ENCODE data around the gene PLET1.

The PLET1 gene

DNA sequence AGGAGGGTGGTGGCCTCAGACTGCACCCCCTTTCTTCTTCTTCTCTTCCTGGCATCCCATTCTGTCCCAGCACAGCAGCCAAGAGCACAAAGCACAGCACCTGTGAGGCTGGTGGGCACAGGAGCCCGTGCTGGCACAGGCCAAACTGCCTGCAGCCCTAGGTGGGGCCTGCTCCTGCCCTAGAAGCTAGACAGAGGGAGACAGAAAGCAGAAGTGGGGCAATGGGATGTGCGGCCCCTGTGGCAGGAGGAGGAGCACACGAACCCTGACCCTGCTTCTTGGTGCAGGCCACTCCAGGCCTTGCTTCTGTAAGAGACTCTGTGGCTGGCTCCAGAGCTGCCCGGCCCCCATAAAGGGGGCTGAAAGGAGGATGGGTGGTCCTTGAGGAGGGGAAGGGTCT, 38.4 kb downstream of the PLET1 start:
- TF ChIP-seq, protein P1, sequence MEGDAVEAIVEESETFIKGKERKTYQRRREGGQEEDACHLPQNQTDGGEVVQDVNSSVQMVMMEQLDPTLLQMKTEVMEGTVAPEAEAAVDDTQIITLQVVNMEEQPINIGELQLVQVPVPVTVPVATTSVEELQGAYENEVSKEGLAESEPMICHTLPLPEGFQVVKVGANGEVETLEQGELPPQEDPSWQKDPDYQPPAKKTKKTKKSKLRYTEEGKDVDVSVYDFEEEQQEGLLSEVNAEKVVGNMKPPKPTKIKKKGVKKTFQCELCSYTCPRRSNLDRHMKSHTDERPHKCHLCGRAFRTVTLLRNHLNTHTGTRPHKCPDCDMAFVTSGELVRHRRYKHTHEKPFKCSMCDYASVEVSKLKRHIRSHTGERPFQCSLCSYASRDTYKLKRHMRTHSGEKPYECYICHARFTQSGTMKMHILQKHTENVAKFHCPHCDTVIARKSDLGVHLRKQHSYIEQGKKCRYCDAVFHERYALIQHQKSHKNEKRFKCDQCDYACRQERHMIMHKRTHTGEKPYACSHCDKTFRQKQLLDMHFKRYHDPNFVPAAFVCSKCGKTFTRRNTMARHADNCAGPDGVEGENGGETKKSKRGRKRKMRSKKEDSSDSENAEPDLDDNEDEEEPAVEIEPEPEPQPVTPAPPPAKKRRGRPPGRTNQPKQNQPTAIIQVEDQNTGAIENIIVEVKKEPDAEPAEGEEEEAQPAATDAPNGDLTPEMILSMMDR (IDR thresholded peaks at IDR 0.05; ENCODE audit: borderline replicate concordance, control extremely low read depth, extremely low read depth, insufficient read depth, missing control alignments): no peak
- in situ Hi-C loops (cut with MboI; ENCODE audit: low sequenced_read_pairs, unreplicated experiment): loop anchor here (5.0 kb wide), 1 partner anchor 55 kb away; no protein-coding TSS in a partner anchor
- DNase-seq (ENCODE audit: low spot score): no peak

DNA sequence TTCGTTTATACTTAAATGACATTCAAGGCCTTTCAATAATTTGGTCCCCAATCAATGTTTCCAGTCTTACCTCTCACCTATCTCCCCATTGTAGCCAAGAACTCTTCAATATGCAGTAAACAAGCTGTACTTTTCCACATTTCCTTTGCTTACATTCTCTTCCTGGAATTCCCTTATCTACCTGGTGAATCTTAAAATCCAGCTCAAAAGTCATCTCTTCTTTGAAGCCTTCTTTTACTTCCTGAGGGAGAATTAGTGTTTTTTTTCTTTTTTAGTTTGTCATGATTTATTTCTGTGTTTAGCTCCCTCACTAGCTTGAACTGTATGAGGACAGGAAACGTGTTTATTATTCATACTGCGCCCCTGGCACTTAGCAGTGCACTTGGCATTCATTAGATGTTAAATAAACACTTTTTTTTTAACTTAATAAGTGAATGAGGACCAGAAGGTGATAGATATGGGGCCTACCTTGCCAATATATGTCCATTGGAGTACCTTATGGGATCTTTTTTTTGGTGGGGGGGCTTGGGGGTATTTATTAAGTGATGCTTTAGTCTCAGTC, 39.3 kb downstream of the PLET1 start:
- in situ Hi-C loops (cut with MboI; ENCODE audit: low sequenced_read_pairs, unreplicated experiment): loop anchor here (5.0 kb wide), 1 partner anchor 56 kb away; no protein-coding TSS in a partner anchor
- no peak for DNase-seq (ENCODE audit: low spot score)
- TF ChIP-seq, protein P1 (IDR thresholded peaks at IDR 0.05; ENCODE audit: borderline replicate concordance, control extremely low read depth, extremely low read depth, insufficient read depth, missing control alignments): no peak

DNA sequence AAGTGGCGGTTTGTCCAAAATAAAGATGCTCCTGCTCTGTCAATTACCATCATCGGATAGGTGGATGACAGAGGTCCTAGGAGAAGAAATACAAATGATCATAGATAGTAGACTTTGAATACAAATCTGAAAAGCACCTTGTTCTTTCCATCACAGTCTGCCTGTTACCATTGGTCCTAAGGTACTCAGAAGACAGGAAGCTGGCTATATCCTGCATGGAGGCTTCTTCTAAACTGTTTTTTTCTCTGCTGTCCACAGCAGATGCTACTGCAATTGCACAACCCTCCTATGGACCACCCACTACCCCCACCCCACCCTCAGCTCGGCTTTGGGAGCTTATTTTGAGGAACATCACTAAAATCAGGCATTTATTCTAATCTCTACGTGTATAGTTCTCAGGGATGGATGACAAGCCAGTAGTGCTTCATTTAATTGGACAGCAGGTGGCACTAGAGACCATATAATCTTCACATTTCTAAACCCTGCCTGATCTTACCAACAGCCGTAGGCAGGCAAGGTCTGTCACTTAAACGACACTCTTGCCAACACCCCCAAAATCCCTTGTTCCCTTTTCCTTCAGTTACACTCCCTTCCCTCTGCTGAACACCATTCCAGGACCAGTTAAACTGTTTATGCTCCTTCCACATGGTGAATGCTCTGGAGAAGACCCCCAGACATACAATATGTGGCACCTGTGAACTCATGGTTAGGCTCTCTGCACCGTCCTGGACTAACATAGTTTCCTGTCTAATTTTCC, 41.0 kb downstream of the PLET1 start:
- in situ Hi-C loops (cut with MboI; ENCODE audit: low sequenced_read_pairs, unreplicated experiment): loop anchor here (5.0 kb wide), 1 partner anchor 58 kb away; no protein-coding TSS in a partner anchor
- TF ChIP-seq, protein P1 (IDR thresholded peaks at IDR 0.05; ENCODE audit: borderline replicate concordance, control extremely low read depth, extremely low read depth, insufficient read depth, missing control alignments): peak; percentile 60
- peak; percentile 72 for DNase-seq (ENCODE audit: low spot score)

DNA sequence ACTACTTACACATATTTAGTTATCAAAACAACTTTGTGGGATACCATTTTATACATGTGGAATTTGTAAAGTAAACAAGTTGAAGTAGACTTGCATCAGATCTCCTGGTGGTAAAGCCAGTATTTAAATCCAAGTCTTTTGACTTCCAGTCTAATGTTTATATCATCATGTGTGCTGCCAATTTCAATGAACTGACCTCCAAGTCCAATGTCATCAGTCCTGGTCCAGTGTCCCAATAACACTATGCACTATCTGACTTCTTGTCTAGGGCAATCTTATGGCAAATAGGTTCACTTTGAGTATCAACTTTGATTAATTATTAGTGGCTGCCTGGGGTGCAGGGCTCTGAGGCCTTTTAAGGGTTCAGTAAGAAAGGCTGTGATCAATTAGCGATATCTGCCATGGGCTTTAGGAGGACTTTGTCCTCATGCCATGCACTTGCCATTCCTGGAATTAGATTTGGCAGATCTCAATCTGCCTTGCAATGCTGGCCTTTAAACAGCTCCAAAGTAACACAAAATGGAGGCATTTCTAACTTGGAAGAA, 44.0 kb downstream of the PLET1 start:
- no peak for DNase-seq (ENCODE audit: low spot score)
- TF ChIP-seq, protein P1 (IDR thresholded peaks at IDR 0.05; ENCODE audit: borderline replicate concordance, control extremely low read depth, extremely low read depth, insufficient read depth, missing control alignments): no peak
- in situ Hi-C loops (cut with MboI; ENCODE audit: low sequenced_read_pairs, unreplicated experiment): no loop called here

DNA sequence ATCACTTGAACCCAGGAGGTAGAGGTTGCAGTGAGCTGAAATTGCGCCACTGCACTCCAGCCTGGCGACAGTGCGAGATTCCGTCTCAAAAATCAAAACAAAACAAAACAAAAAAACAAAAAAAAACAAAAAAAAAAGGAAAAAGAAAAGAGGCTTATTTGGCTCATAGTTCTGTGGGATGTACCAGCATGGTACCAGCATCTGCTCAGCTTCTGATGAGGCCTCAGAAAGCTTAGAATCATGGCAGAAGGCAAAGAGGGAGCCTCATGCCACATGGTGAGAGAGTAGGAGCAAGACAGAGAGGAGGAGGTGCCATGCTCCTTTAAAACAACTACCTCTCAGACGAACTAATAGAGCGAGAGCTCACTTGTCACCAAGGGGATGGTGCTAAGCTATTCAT, 45.0 kb downstream of the PLET1 start:
- in situ Hi-C loops (cut with MboI; ENCODE audit: low sequenced_read_pairs, unreplicated experiment): no loop called here
- DNase-seq (ENCODE audit: low spot score): no peak
- TF ChIP-seq, protein P1 (IDR thresholded peaks at IDR 0.05; ENCODE audit: borderline replicate concordance, control extremely low read depth, extremely low read depth, insufficient read depth, missing control alignments): no peak

DNA sequence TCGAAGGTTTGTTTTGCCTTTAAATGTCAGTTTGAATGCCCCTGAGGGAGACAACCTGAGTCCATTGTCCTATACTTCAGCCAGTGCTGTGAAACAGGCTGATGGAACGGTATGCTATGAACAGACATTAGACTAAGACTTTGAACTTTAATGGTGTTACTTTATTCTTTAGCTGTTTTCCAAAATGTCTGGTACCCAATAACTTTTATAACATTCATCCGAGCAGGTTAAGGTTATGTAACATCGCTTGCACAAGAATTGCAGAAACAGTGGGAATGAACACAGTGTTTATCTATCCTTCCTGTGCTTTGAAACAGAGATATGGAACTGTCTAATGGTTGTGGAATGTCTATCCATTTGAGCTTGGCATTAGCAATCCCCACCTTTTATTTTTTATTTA, 46.9 kb downstream of the PLET1 start:
- in situ Hi-C loops (cut with MboI; ENCODE audit: low sequenced_read_pairs, unreplicated experiment): no loop called here
- TF ChIP-seq, protein P1 (IDR thresholded peaks at IDR 0.05; ENCODE audit: borderline replicate concordance, control extremely low read depth, extremely low read depth, insufficient read depth, missing control alignments): no peak

More for the DNA sequence above, 46.9 kb downstream of the PLET1 start:
- no peak for DNase-seq (ENCODE audit: low spot score)

Measured in GM13976 (cell line).